GM12878 (cell line): Measurements from ENCODE around the gene SEL1L. TPM values are rescaled to one million over a fixed set of nuclear protein-coding genes. Genes with fewer than 3 reads are reported as not detected.

ENCODE experiments used
- ATAC-seq: fragments of 200-7000 bp; cut with Tn5 transposase; 3 replicates; pipeline ENCODE4 v1.9.1; 2020; ENCODE audit warnings: mild to moderate bottlenecking, moderate library complexity
- BruUV-seq: library from RNA; stranded (reverse); fragments of 400-500 nt; replicated peaks from 2 replicates; lab custom pipeline; 2021; lab: Mats Ljungman, UMichigan
- CTCF ChIA-PET: fragments of 300-600 bp; sonication (Branson Sonifier 250); formaldehyde crosslinking; extraction: SDS; loops from one replicate; lab custom pipeline; 2021; ENCODE audit warnings: inconsistent platforms; lab: Yijun Ruan, JAX
- POLR2A ChIA-PET: fragments of 350-600 bp; formaldehyde crosslinking; extraction: SDS; loops from one replicate; lab custom pipeline; 2021; ENCODE audit warnings: inconsistent platforms; lab: Charles Lee
- RAD21 ChIA-PET: fragments of 300-600 bp; sonication (Branson Sonifier 250); formaldehyde crosslinking; loops from one replicate; lab custom pipeline; 2023; ENCODE audit warnings: antibody characterized with exemption; ENCODE audit not compliant: unreplicated experiment; lab: Charles Lee
- SMC1A ChIA-PET: fragments of 300-600 bp; sonication (Branson Sonifier 250); formaldehyde crosslinking; loops from one replicate; lab custom pipeline; 2023; ENCODE audit not compliant: unreplicated experiment, uncharacterized antibody; lab: Charles Lee
- DNase-seq: peaks from one replicate; pipeline ENCODE4 v3.0.0-alpha.2; 2011; ENCODE audit warnings: low read depth, low spot score
- FAIRE-seq: peaks from 3 replicates; lab custom pipeline; 2011; peaks lifted over from hg19 to GRCh38; lab: Jason Lieb, UNC
- H2AFZ ChIP-seq: 2 replicates; pipeline ENCODE4 v1.6.0; 2011; ENCODE audit warnings: low read depth, low read length, control low read depth; ENCODE audit not compliant: control insufficient read depth
- H3K27ac ChIP-seq: 2 replicates; pipeline ENCODE4 v1.5.1; 2011; ENCODE audit warnings: control low read depth; ENCODE audit not compliant: control insufficient read depth, insufficient read depth
- H3K27me3 ChIP-seq, 2 experiments: replicated peaks in 1 of 2; 2 replicates each; pipeline versions ENCODE4 v1.6.0 to v1.6.1; 2011; ENCODE audit warnings: low read length in 1 of 2; ENCODE audit not compliant: control insufficient read depth in 2 of 2, insufficient read depth in 2 of 2
- H3K36me3 ChIP-seq, 2 experiments: 2 replicates each; pipeline ENCODE4 v1.5.1; 2011; ENCODE audit warnings: low read length in 1 of 2; ENCODE audit not compliant: control insufficient read depth in 2 of 2, insufficient read depth in 2 of 2
- H3K4me1 ChIP-seq: 2 replicates; pipeline ENCODE4 v1.6.1; 2011; ENCODE audit warnings: mild to moderate bottlenecking, low read length, moderate library complexity, mixed read lengths; ENCODE audit not compliant: control insufficient read depth, insufficient read depth
- H3K4me2 ChIP-seq: 2 replicates; pipeline ENCODE4 v1.6.0; 2011; ENCODE audit warnings: control low read depth; ENCODE audit not compliant: control insufficient read depth, insufficient read depth
- H3K4me3 ChIP-seq: fragments of 200-600 bp; sonication (generic); 2 replicates; pipeline ENCODE4 v1.5.1; 2016
- H3K79me2 ChIP-seq: 2 replicates; pipeline ENCODE4 v1.6.0; 2011; ENCODE audit warnings: low read length; ENCODE audit not compliant: control insufficient read depth, insufficient read depth
- H3K9ac ChIP-seq: 2 replicates; pipeline ENCODE4 v1.8.0; 2011; ENCODE audit warnings: low read length, control low read depth, mixed read lengths; ENCODE audit not compliant: control insufficient read depth, insufficient read depth
- H3K9me3 ChIP-seq: replicated peaks from 3 replicates; pipeline ENCODE4 v1.5.1; 2011; ENCODE audit warnings: mild to moderate bottlenecking, low read length; ENCODE audit not compliant: control insufficient read depth, insufficient read depth
- H4K20me1 ChIP-seq: 2 replicates; pipeline ENCODE4 v1.6.0; 2011; ENCODE audit not compliant: control insufficient read depth, insufficient read depth
- DPF2 ChIP-seq: fragments of 450-650 bp; IDR thresholded peaks from 2 replicates; pipeline ENCODE4 v1.6.1; 2017; ENCODE audit warnings: mild to moderate bottlenecking
- ESRRA ChIP-seq: IDR thresholded peaks from 2 replicates; pipeline ENCODE4 v1.6.1; 2012; ENCODE audit warnings: mild to moderate bottlenecking, low read length, improper control_type of control experiment
- HDAC6 ChIP-seq: fragments of 200-600 bp; sonication (generic); IDR thresholded peaks from one replicate; pipeline ENCODE4 v1.8.0; 2017; ENCODE audit warnings: antibody characterized with exemption; ENCODE audit not compliant: unreplicated experiment
- JUNB ChIP-seq: IDR thresholded peaks from 2 replicates; pipeline ENCODE4 v1.6.1; 2016; ENCODE audit warnings: antibody characterized with exemption, mild to moderate bottlenecking
- MXI1 ChIP-seq: fragments of 150-350 bp; IDR thresholded peaks from 2 replicates; pipeline ENCODE4 v1.6.1; 2011; ENCODE audit warnings: low read depth, mild to moderate bottlenecking, inconsistent platforms, low read length, improper control_type of control experiment
- SP1 ChIP-seq: IDR thresholded peaks from one replicate; pipeline ENCODE4 v1.6.1; 2011; ENCODE audit warnings: low read depth, low read length
- WRNIP1 ChIP-seq: IDR thresholded peaks from 2 replicates; pipeline ENCODE4 v1.6.1; 2011; ENCODE audit warnings: low read depth, low read length, improper control_type of control experiment, borderline replicate concordance
- ZSCAN29 ChIP-seq: fragments of 450-650 bp; IDR thresholded peaks from 2 replicates; pipeline ENCODE4 v1.6.1; 2017; ENCODE audit warnings: mild to moderate bottlenecking, moderate library complexity
- WGBS: methylation state at CpG from one replicate; pipeline ENCODE4 v1.1.6; 2016; ENCODE audit warnings: low lambda C conversion rate; ENCODE audit not compliant: insufficient replicate concordance, insufficient coverage; ENCODE audit errors: missing lambda C conversion rate; 5-methylcytosine and 5-hydroxymethylcytosine counted together
- in situ Hi-C: fragments of 300-500 bp; cut with MboI; formaldehyde crosslinking; loops from 9 replicates; pipeline ENCODE4 v1.14.3; 2018; ENCODE audit warnings: mixed read lengths
- intact Hi-C: fragments of 100-400 bp; cut with micrococcal nuclease; formaldehyde crosslinking; loops from one replicate; pipeline ENCODE4 v1.14.2; 2022; ENCODE audit not compliant: unreplicated experiment
- polyA plus RNA-seq, 11 experiments: library from polyadenylated mRNA; depleted of rRNA in 4 of 11; unstranded in 6 of 11; stranded (reverse) in 5 of 11; fragments of >200 nt; fragmentation: Nextera tagmentation in 4 of 11; fragmentation: Illumina TruSeq in 1 of 11; extraction: Ambion mirVana in 4 of 11; extraction: Trizol in 1 of 11; gene quantifications; 1 replicate in 1 of 11; 2 replicates in 10 of 11; pipeline versions ENCODE4 v1.2.1 to v1.2.3, GENCODE V29; 2011 to 2016; ENCODE audit warnings: inconsistent platforms in 2 of 11, missing spikeins in 2 of 11, low read depth in 1 of 11
- total RNA-seq, 4 experiments: library from RNA; depleted of rRNA in 3 of 4; stranded (reverse); fragments of >200 nt in 3 of 4; fragmentation: Illumina TruSeq in 1 of 4; extraction: Trizol in 1 of 4; gene quantifications; 2 replicates each; pipeline versions ENCODE4 v1.2.1 to v1.2.3, GENCODE V29; 2013 to 2021
- TF ChIP-seq, protein P1 (sequence below): fragments of 450-650 bp; IDR thresholded peaks from 2 replicates; pipeline ENCODE4 v1.6.1; 2016; ENCODE audit warnings: mild to moderate bottlenecking, moderate library complexity, borderline replicate concordance
- TF ChIP-seq, protein P2 (sequence below): fragments of 450-650 bp; formaldehyde crosslinking; IDR thresholded peaks from 2 replicates; pipeline ENCODE4 v1.5.0; 2022; ENCODE audit warnings: mild to moderate bottlenecking, missing genetic modification characterization

Gene SEL1L
- total and polyA plus RNA-seq, 10 of the 15 experiments (the other 5 are each of a cell fraction or from before 2014, with no cell fraction given): 13.4 to 57.2 (median 31.7) TPM

DNA sequence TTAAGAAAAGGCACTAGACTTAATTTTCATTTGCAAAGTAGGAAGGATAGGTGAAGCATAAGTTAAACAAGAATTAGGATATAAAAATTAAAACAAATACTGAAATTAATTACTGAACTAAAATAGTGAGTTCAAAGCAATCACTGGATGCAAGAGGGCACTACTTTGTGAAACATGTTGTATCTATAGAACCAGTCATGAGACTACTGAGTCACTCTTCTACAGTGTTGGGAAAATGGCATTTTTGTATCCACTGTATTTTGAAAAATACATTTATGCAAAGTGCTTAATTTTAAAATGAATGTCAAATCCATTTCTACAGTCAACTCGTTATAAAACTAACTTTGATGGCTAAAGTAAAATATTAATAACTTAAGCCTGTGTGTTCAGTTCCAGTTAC, 47.9 kb downstream of the SEL1L start:
- Histone ChIP-seq H4K20me1 (no peaks in the 10 kb centered on the region), H3K79me2 (no peaks in the 10 kb centered on the region), H2AFZ (no peak overlapping the region), H3K9ac (no peak overlapping the region), H3K27ac (no peak overlapping the region), H3K9me3 (no peaks in the 10 kb centered on the region; the same call in 2 of the 3 replicates), H3K4me1 (no peaks in the 10 kb centered on the region), H3K4me2 (no peak overlapping the region), H3K27me3 (no peaks in the 10 kb centered on the region), H3K36me3 (peaks cover 2 to 40% of the 10 kb centered on the region in 2 experiments), H3K4me3 (no peak overlapping the region)
- TF ChIP-seq SP1: no peak
- no peak for TF ChIP-seq ZSCAN29
- no peak for TF ChIP-seq WRNIP1
- TF ChIP-seq MXI1: no peak
- TF ChIP-seq HDAC6: no peak
- no peak for TF ChIP-seq ESRRA
- TF ChIP-seq JUNB: no peak
- TF ChIP-seq DPF2: no peak
- TF ChIP-seq, protein P1, sequence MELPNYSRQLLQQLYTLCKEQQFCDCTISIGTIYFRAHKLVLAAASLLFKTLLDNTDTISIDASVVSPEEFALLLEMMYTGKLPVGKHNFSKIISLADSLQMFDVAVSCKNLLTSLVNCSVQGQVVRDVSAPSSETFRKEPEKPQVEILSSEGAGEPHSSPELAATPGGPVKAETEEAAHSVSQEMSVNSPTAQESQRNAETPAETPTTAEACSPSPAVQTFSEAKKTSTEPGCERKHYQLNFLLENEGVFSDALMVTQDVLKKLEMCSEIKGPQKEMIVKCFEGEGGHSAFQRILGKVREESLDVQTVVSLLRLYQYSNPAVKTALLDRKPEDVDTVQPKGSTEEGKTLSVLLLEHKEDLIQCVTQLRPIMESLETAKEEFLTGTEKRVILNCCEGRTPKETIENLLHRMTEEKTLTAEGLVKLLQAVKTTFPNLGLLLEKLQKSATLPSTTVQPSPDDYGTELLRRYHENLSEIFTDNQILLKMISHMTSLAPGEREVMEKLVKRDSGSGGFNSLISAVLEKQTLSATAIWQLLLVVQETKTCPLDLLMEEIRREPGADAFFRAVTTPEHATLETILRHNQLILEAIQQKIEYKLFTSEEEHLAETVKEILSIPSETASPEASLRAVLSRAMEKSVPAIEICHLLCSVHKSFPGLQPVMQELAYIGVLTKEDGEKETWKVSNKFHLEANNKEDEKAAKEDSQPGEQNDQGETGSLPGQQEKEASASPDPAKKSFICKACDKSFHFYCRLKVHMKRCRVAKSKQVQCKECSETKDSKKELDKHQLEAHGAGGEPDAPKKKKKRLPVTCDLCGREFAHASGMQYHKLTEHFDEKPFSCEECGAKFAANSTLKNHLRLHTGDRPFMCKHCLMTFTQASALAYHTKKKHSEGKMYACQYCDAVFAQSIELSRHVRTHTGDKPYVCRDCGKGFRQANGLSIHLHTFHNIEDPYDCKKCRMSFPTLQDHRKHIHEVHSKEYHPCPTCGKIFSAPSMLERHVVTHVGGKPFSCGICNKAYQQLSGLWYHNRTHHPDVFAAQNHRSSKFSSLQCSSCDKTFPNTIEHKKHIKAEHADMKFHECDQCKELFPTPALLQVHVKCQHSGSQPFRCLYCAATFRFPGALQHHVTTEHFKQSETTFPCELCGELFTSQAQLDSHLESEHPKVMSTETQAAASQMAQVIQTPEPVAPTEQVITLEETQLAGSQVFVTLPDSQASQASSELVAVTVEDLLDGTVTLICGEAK: no peak
- TF ChIP-seq, protein P2, sequence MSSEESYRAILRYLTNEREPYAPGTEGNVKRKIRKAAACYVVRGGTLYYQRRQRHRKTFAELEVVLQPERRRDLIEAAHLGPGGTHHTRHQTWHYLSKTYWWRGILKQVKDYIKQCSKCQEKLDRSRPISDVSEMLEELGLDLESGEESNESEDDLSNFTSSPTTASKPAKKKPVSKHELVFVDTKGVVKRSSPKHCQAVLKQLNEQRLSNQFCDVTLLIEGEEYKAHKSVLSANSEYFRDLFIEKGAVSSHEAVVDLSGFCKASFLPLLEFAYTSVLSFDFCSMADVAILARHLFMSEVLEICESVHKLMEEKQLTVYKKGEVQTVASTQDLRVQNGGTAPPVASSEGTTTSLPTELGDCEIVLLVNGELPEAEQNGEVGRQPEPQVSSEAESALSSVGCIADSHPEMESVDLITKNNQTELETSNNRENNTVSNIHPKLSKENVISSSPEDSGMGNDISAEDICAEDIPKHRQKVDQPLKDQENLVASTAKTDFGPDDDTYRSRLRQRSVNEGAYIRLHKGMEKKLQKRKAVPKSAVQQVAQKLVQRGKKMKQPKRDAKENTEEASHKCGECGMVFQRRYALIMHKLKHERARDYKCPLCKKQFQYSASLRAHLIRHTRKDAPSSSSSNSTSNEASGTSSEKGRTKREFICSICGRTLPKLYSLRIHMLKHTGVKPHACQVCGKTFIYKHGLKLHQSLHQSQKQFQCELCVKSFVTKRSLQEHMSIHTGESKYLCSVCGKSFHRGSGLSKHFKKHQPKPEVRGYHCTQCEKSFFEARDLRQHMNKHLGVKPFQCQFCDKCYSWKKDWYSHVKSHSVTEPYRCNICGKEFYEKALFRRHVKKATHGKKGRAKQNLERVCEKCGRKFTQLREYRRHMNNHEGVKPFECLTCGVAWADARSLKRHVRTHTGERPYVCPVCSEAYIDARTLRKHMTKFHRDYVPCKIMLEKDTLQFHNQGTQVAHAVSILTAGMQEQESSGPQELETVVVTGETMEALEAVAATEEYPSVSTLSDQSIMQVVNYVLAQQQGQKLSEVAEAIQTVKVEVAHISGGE: no peak
- FAIRE-seq (no peak), DNase-seq (no peak), ATAC-seq (no peak)
- in situ Hi-C loops (no loop called here), intact Hi-C loops (no loop called here)
- ChIA-PET RAD21 (interaction anchor here (1.6 kb wide), 2 partner anchors 15 to 48 kb away, joined by 3 to 7 read pairs; partner anchors contain the start of gene SEL1L), POLR2A (no interaction called here), CTCF (interaction anchor here (1.0 kb wide), 1 partner anchor 15 kb away, joined by 3 read pairs; no protein-coding TSS in a partner anchor), SMC1A (interaction anchor here (1.1 to 3.8 kb wide), 3 partner anchors 9 to 15 kb away, joined by 3 to 20 read pairs (median 3); no protein-coding TSS in a partner anchor)
- no TSS peak for BruUV-seq
- WGBS: 100% methylated on average over 1 of the region's 1 CpG
